PFSK-1 (cell line): Measurements from ENCODE around the gene SULT1A3.

Experiments
- POLR2AphosphoS5 ChIP-seq: IDR thresholded peaks from 2 replicates; pipeline ENCODE4 v1.6.1; 2012; ENCODE audit warnings: low read depth, mild to moderate bottlenecking, control low read depth, low read length, moderate library complexity
- SIN3A ChIP-seq: IDR thresholded peaks from 2 replicates; pipeline ENCODE4 v1.6.1; 2012; ENCODE audit warnings: mild to moderate bottlenecking, low read length, moderate library complexity, borderline replicate concordance; ENCODE audit not compliant: insufficient read depth
- TAF1 ChIP-seq: IDR thresholded peaks from 2 replicates; pipeline ENCODE4 v1.6.1; 2012; ENCODE audit warnings: low read length, control low read depth, borderline replicate concordance; ENCODE audit not compliant: insufficient read depth
- TF ChIP-seq, protein P1 (sequence below), 2 experiments: IDR thresholded peaks; 2 replicates each; pipeline versions ENCODE4 v1.6.1 to v1.8.0; 2011 to 2012; ENCODE audit warnings: low read depth in 2 of 2, low read length in 2 of 2, control low read depth in 1 of 2, inconsistent platforms in 1 of 2, mild to moderate bottlenecking in 1 of 2, moderate library complexity in 1 of 2; ENCODE audit not compliant: insufficient read depth in 1 of 2

DNA sequence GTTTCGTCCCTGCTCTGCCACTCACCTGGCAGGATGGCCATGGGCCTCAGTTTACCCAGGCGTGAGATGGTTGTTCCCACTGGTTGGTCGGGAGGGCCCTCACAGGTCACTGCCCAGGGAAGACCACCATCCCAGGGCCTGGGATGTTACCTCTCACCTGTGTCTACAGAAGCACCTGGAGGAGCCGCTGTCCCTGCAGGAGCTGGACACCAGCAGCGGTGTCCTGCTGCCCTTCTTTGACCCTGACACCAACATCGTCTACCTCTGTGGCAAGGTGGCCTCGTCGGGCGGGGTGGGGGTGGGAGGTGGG is 11.5 kb upstream of the SULT1A3 start:
- TF ChIP-seq TAF1 = no peak
- TF ChIP-seq POLR2AphosphoS5 = no peak
- TF ChIP-seq, protein P1, sequence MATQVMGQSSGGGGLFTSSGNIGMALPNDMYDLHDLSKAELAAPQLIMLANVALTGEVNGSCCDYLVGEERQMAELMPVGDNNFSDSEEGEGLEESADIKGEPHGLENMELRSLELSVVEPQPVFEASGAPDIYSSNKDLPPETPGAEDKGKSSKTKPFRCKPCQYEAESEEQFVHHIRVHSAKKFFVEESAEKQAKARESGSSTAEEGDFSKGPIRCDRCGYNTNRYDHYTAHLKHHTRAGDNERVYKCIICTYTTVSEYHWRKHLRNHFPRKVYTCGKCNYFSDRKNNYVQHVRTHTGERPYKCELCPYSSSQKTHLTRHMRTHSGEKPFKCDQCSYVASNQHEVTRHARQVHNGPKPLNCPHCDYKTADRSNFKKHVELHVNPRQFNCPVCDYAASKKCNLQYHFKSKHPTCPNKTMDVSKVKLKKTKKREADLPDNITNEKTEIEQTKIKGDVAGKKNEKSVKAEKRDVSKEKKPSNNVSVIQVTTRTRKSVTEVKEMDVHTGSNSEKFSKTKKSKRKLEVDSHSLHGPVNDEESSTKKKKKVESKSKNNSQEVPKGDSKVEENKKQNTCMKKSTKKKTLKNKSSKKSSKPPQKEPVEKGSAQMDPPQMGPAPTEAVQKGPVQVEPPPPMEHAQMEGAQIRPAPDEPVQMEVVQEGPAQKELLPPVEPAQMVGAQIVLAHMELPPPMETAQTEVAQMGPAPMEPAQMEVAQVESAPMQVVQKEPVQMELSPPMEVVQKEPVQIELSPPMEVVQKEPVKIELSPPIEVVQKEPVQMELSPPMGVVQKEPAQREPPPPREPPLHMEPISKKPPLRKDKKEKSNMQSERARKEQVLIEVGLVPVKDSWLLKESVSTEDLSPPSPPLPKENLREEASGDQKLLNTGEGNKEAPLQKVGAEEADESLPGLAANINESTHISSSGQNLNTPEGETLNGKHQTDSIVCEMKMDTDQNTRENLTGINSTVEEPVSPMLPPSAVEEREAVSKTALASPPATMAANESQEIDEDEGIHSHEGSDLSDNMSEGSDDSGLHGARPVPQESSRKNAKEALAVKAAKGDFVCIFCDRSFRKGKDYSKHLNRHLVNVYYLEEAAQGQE (IDR thresholded peaks at IDR 0.05; ENCODE audit: insufficient read depth in 1 of 2, low read depth in 2 of 2, low read length in 2 of 2) = no peak
- no peak for TF ChIP-seq SIN3A
